ENCODE results near the gene ATP6AP1. TPM values are rescaled to one million over a fixed set of nuclear protein-coding genes. Genes with fewer than 3 reads are reported as not detected.

The ATP6AP1 gene
- total and polyA plus RNA-seq, 9 of the 15 experiments (the other 6 are each of a cell fraction or from before 2014, with no cell fraction given) = 8.3 to 90.5 (median 52.9) TPM

- in situ Hi-C loops (cut with MboI) (no loop called here), intact Hi-C loops (cut with micrococcal nuclease) (no loop called here)
- ATAC-seq (no peak), DNase-seq (ENCODE audit: extremely low read depth in 1 of 4, low spot score in 3 of 4) (peak in 1 of 4 experiments; percentile 6), FAIRE-seq (no peak)
- H3K27me3 ChIP-seq (ENCODE audit: control insufficient read depth in 2 of 2, insufficient read depth in 2 of 2, low read length in 2 of 2) = no peaks in the 10 kb centered on the region
- POLR2A ChIA-PET = interaction anchor here (0.8 to 2.0 kb wide), 3 partner anchors 10 to 19 kb away, joined by 3 to 6 read pairs (median 4); no protein-coding TSS in a partner anchor
- H3K79me2 ChIP-seq (ENCODE audit: control insufficient read depth, insufficient read depth, low read length) = peaks cover 24% of the 10 kb centered on the region
- TF ChIP-seq TSC22D4 (tag; IDR thresholded peaks at IDR 0.05) (no peak), CEBPZ (IDR thresholded peaks at IDR 0.05; ENCODE audit: borderline replicate concordance, low read depth, low read length) (no peak), MAFK (IDR thresholded peaks at IDR 0.05; ENCODE audit: low read length) (no peak), MITF (IDR thresholded peaks at IDR 0.05) (no peak), POLR2G (IDR thresholded peaks at IDR 0.05; ENCODE audit: low read depth, low read length) (peak; percentile 38; the same call in 1 of the 2 replicates)
- peaks cover 77% of the 10 kb centered on the region; the same call in 2 of the 3 replicates for H3K36me3 ChIP-seq (ENCODE audit: control insufficient read depth, insufficient read depth, low read length)
- H4K20me1 ChIP-seq (replicated peaks; ENCODE audit: control insufficient read depth, insufficient read depth, low read length) = peaks cover 3% of the 10 kb centered on the region; the same call in 1 of the 2 replicates
- H3K4me2 ChIP-seq (ENCODE audit: insufficient read depth, low read length) = no peak overlapping the region
- peaks cover 7 to 41% of the 10 kb centered on the region in 2 experiments; a peak in 3 of 5 replicates for H3K4me1 ChIP-seq (replicated peaks in 1 of 2; ENCODE audit: control insufficient read depth in 2 of 2, insufficient read depth in 2 of 2, low read length in 2 of 2)
- no peak overlapping the region for H3K27ac ChIP-seq (ENCODE audit: extremely low read depth, low read depth, low read length)
- H3K9me3 ChIP-seq (replicated peaks; ENCODE audit: control insufficient read depth, insufficient read depth, low read depth, low read length) = no peaks in the 10 kb centered on the region
- CTCF ChIA-PET (ENCODE audit: low intra/inter-chr PET ratio) = no interaction called here
- H3K9ac ChIP-seq (ENCODE audit: insufficient read depth in 1 of 2, low read depth in 2 of 2, low read length in 2 of 2) = no peak overlapping the region; a peak in 1 of 4 replicates
- 95% methylated on average over 4 of the region's 36 CpGs for WGBS (ENCODE audit: insufficient coverage, low coverage, missing lambda C conversion rate)
- BruUV-seq (replicated peaks) = no TSS peak
- H3K9me1 ChIP-seq (ENCODE audit: control insufficient read depth, insufficient read depth, low read length) = no peaks in the 10 kb centered on the region
- no peak overlapping the region for H2AFZ ChIP-seq (ENCODE audit: low read depth, low read length)
- no peak overlapping the region for H3K4me3 ChIP-seq
These were observed 35.2 kb downstream of the ATP6AP1 start for GRCh38 chrX:154463611-154464220.

All from K562 (cell line).